ENCODE results near the gene SNX18. TPM values are rescaled to one million over a fixed set of nuclear protein-coding genes. Genes with fewer than 3 reads are reported as not detected.

Gene SNX18
- total RNA-seq, 2 experiments from 2014 or later = 19.0 to 19.7 TPM

Other genes with a start within 250 kb of the SNX18 start
- 10 to 100 TPM; 13.5 to 16.1 TPM for gene ARL15, start 207.2 kb upstream of the SNX18 start, total RNA-seq
- not detected for gene HSPB3, start 62.1 kb upstream of the SNX18 start, total RNA-seq